Inflammatory macrophage treated with lipopolysaccharide for 1 hour (primary cell): ENCODE results near the gene PGAP2.

Source experiments
- DNase-seq, 2 donors: peaks; one replicate each; pipeline ENCODE4 v3.0.0-alpha.2; 2020 to 2022

Gene PGAP2

GRCh38 chr11:3834349-3834663 lies 25.9 kb downstream of the PGAP2 start:
- DNase-seq = no peak

DNA sequence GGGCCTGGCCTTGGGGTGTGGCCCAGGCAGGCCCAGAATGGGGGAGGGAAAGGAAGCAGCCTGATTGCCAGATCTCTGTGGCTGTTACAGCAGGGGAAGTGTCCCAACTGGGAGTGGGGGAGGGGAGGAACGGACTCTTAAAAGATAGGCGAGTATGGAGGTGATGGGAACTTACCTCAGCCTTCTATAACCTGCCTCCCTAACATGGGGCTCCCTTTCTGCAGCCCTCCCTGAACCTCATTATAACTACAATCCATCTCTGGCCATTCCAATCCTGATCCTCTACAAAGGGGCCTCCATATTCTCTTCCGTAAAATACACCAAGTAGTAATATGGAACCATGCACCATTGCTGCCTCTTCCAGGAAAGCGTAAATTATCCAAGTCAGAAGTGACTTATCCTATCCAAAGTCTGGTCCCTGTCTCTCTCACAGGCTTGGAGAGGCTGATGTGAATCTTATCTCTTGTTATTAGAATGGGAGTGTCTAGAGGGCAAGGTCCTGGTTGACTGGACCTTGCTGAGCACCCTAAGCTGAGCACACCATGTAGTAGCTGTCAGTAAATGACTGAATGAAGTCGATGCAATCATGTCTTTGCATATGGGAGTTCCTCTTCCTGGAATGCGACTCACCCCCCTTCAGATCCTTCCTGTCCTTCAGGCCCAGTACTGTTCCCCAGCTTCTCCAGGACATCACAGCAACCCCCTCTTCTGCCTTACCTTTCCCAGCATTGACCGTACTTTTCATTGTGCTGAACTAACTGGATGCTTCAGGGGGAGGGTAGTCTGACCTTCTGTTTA lies 26.5 kb downstream of the PGAP2 start:
- DNase-seq = peak; percentile 87 to 88

- DNase-seq = peak in 1 of 2 donors; percentile 23
Observed at GRCh38 chr11:3835751-3836150, 27.4 kb downstream of the PGAP2 start.

DNA sequence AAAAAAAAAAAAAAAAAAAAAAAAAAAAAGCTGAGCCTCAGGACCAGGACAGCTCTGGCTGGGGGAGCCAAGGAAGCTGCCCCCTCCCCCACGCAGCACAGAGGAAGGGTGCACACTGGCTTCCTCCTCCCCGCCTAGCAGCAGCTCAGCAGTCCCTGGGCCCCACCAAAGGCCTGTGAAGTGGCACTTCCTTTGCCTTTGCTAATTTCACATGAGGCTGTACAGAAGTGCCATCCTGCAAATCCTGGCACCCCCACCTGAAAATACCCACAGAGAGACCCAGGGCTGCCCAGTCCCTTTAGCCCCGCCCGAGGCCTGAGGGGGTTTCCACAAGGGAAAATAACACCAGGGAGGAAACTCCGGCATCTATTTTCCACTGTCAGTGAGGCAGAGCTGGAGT lies 28.5 kb downstream of the PGAP2 start:
- peak; percentile 80 to 96 for DNase-seq

DNA sequence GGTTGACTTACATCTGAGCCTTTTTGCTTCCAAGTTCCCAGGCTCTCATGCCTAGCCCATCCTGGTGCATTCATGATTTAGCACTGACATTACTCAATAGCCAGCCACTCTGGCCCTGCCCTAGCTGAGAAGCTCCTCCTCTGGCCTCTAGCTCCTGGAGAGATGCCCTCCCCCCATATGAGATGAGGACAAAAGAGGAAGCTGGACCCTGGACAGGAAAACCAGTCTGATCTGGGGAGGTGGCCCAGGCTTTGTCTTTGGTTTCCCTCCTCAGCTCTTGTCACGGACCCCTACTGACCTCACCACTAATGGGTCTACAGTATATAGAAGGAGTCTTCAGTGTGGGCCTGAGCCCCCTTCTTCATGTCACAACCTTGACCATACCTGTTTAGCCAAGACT lies 29.4 kb downstream of the PGAP2 start:
- peak; percentile 89 to 96 for DNase-seq

DNA sequence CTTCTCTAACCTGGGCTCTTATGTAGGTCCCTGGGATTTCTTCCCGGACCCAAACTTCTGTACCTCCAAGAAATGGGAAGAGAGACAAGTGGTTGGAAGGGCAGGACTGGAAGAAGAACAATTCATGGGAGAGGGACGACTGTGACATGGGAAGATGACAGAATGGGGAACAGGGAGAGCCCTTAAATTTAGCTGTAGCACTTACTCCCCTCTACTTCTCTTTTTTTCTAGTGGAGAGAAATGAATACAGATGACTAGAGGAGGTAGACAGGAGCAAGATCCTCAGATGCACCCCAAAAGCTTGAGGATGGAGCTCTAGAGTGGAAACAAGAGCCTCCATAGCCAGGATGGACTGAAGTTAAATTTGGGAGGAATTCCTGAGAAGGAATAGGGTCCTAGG lies 30.1 kb downstream of the PGAP2 start:
- peak in 1 of 2 donors; percentile 41 for DNase-seq

- DNase-seq = peak in 1 of 2 donors; percentile 34
Observed at GRCh38 chr11:3840004-3840869, 31.9 kb downstream of the PGAP2 start.

DNA sequence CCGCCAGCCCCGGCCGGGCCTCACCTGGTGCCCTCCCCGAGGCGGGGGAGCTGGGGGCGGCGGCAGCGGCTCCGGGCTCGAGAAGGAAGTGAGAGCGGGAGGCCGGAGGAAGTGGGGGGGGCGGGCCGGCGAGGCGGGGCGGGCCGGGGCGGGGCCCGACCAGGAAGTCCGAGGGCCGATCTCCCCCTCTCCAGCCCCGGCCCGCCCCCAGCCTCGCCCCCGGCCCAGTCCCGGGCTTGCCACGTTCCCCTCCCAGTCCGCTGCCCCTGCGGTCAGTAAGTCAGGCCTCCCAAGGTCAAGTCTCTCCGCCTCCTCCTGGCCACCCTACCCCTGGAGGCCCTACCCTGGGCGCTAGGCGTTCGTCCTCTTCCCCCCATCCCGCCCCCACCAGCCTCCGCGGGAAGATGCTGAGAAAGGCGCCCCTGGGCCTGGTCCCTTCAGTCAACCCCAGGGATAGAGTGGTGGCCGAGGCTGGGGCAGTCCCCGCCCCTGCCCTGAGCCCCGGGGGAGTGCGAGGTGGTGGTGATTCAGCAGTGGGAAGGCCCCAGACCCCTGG lies 32.6 kb downstream of the PGAP2 start, which contains the start of gene RHOG:
Gene RHOG (minus strand): TSS at position 90 of the 556 bp plus-strand sequence. CDS start 12,821 bp downstream, outside the sequence.
- peak; percentile 72 to 99 for DNase-seq

GRCh38 chr11:3841426-3842350 lies 33.3 kb downstream of the PGAP2 start:
- peak; percentile 27 to 92 for DNase-seq

GRCh38 chr11:3843326-3843725 lies 35.0 kb downstream of the PGAP2 start:
- peak in 1 of 2 donors; percentile 55 for DNase-seq

GRCh38 chr11:3845246-3845645 lies 36.9 kb downstream of the PGAP2 start:
- peak; percentile 63 to 77 for DNase-seq

DNA sequence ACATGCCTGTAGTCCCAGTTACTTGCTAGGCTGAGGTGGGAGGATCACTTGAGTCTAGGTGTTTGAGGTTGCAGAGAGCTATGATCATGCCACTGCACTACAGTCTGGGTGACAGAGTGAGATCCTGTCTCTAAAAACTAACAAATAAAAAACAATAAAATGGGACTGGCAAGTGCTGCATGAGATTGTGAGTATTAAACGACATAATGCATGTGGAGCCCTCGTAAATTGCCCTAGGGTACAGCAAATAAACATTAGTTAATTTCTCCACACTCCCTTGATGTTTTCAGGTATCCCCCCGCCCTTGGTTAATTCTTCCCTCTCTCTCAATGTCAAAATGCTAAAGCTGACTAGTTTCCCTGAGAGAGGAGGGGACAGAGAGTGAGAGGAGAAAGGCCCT lies 37.3 kb downstream of the PGAP2 start:
- DNase-seq = no peak

GRCh38 chr11:3849297-3849874 lies 41.0 kb downstream of the PGAP2 start:
- DNase-seq = peak; percentile 52 to 85

- no peak for DNase-seq
Observed at GRCh38 chr11:3853545-3853842, 45.1 kb downstream of the PGAP2 start.

DNA sequence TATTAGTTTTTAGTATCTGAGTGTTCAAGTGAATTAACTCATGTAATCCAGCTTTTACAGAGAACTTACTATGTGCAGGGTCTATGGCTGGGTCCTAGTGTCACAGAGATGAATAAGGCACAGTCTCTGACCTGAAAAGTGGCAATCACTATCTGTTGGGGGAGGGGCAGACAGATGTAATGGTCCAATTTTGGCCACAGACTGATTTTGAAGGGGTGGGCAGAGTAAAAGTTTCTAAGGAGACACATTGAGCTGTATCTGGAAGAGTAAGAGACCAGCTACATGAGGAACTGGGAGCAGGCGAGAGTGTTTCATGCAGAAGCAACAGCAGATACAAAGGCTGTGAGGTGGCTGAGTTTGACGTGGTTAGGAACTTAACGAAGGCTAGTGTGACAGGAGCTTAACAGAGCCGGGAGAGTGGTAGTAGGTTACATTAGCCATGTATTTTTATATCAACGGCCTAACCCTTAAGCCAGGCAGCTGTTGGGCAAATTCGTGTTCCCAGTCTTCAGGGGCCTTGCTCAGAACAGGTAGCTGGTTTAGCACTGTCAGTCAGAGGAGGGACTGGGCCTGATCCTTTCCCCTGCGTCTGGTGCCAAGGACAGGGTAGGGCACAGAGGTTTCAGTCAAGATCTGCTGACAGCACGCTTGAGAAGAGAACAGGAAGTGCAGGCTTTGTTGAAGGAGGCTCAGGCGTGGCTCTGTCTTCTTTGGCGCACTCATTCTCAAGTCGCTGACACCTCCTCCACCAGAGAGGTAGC lies 45.7 kb downstream of the PGAP2 start:
- DNase-seq = peak; percentile 58 to 65

DNA sequence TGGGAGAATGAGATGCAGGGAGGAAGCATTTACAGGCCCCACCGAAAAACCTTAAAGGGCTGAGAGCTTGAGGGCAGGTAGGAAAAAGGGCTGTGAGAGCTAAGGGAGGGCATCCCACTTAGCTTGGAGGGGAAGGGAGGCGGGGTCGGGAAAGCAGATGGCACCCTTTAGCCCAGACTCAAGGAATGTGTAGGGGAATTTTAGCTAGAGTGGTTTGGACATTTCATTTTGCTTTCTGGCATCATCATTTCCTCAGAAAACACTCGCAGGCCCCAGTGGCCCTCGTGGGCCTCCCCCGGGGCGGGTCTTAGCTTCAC lies 46.3 kb downstream of the PGAP2 start:
- no peak for DNase-seq

GRCh38 chr11:3854977-3855807 lies 46.8 kb downstream of the PGAP2 start, which contains the start of gene STIM1:
Gene STIM1, plus strand, starts transcription at chr11:3855664. Its CDS starts 607 bp downstream, at chr11:3856271.
- DNase-seq = peak; percentile 93 to 99

GRCh38 chr11:3855808-3856491 lies 47.6 kb downstream of the PGAP2 start:
- peak in 1 of 2 donors; percentile 34 for DNase-seq

DNA sequence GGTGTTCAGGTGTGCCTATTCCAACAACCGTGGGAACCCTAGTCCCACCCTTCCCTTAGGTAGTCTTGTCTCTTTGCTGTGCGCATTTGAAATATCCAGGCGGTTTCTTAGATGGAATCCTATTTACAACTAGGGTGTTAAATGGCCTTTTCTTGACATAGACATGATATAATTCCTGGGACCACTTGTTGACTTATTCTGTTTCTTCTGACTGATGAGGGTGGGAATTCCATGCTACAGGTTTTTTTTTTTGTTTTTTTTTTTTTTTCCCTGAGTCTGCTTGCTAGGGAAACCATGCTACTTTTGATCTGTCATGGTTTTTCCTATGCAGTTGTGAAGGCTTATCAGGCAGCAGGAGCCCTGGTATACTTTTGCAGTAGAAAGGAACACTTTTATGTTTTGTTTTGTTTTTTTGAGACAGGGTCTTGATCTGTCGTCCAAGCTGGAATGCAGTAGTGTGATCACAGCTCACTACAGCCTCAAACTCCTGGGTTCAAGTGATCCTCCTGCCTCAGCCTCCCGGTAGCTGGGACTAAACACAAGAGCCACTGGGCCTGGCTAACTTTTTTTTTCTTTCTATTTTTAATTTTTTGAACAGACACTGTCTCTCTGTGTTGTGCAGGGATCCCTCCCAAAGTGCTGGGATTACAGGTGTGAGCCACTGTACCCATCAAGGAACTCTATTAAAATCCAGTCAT lies 48.6 kb downstream of the PGAP2 start:
- DNase-seq = no peak
